Urothelium cell line (cell line): ENCODE data around the gene ABCD1.
A peak's percentile ranks its signal among the peaks of the same experiment; 100 is the strongest.
"Not testable (repeated sequence)": the region's sequence is repeated elsewhere in the genome, so short reads cannot be mapped to it uniquely, and the experiment has no call there.

Experiments used
- DNase-seq: peaks from one replicate; pipeline ENCODE4 v3.0.0; 2011; ENCODE audit warnings: low spot score, mixed read lengths
- FAIRE-seq: peaks from 2 replicates; lab custom pipeline; 2011; peaks lifted over from hg19 to GRCh38; lab: Jason Lieb, UNC

ABCD1 gene

GRCh38 chrX:153731117-153731844, 6.6 kb downstream of the ABCD1 start:
- FAIRE-seq = no peak
- DNase-seq = no peak

GRCh38 chrX:153731845-153732215, 7.2 kb downstream of the ABCD1 start:
- DNase-seq (no peak), FAIRE-seq (no peak)

- FAIRE-seq (no peak), DNase-seq (no peak)
These were observed 7.7 kb downstream of the ABCD1 start for GRCh38 chrX:153732401-153732800.

- DNase-seq (no peak), FAIRE-seq (no peak)
These were observed 9.1 kb downstream of the ABCD1 start for GRCh38 chrX:153733651-153734240.

GRCh38 chrX:153734871-153735270, 10.2 kb downstream of the ABCD1 start:
- FAIRE-seq (no peak), DNase-seq (no peak)

- DNase-seq (no peak), FAIRE-seq (no peak)
These were observed 10.6 kb downstream of the ABCD1 start for GRCh38 chrX:153735274-153735673.

GRCh38 chrX:153736071-153736820, 11.6 kb downstream of the ABCD1 start:
- FAIRE-seq (no peak), DNase-seq (no peak)

GRCh38 chrX:153736871-153737441, 12.3 kb downstream of the ABCD1 start:
- FAIRE-seq = no peak
- no peak for DNase-seq

GRCh38 chrX:153738056-153738605, 13.5 kb downstream of the ABCD1 start:
- no peak for FAIRE-seq
- DNase-seq = no peak

GRCh38 chrX:153739754-153740486, 15.3 kb downstream of the ABCD1 start:
- FAIRE-seq = no peak
- DNase-seq = no peak

GRCh38 chrX:153740631-153741222, 16.1 kb downstream of the ABCD1 start:
- DNase-seq (no peak), FAIRE-seq (no peak)

- FAIRE-seq (no peak), DNase-seq (no peak)
These were observed 16.8 kb downstream of the ABCD1 start for GRCh38 chrX:153741446-153741845.

GRCh38 chrX:153742111-153742510, 17.5 kb downstream of the ABCD1 start:
- FAIRE-seq, DNase-seq: not testable (repeated sequence)

GRCh38 chrX:153742796-153743467, 18.3 kb downstream of the ABCD1 start:
- not testable (repeated sequence) for FAIRE-seq, DNase-seq

- DNase-seq, FAIRE-seq: not testable (repeated sequence)
These were observed 19.0 kb downstream of the ABCD1 start for GRCh38 chrX:153743468-153744209.

- DNase-seq (no peak), FAIRE-seq (peak; percentile 37)
These were observed 19.8 kb downstream of the ABCD1 start for GRCh38 chrX:153744210-153745066.

- FAIRE-seq, DNase-seq: not testable (repeated sequence)
These were observed 20.4 kb downstream of the ABCD1 start for GRCh38 chrX:153745067-153745433.

- no peak for FAIRE-seq
These were observed 21.7 kb downstream of the ABCD1 start for GRCh38 chrX:153746359-153746758.

More at GRCh38 chrX:153746359-153746758, 21.7 kb downstream of the ABCD1 start:
- no peak for DNase-seq
